Measurements from ENCODE around the gene PSMG3.

- TF ChIP-seq ZNF335 (tag by site-specific recombination; conservative IDR thresholded peaks at IDR 0.05) (no peak), ZNF792 (tag by site-specific recombination; IDR thresholded peaks at IDR 0.05) (no peak), PATZ1 (tag by site-specific recombination; IDR thresholded peaks at IDR 0.05) (no peak), REST (tag by site-specific recombination; IDR thresholded peaks at IDR 0.05) (no peak), BCL11A (tag by site-specific recombination; IDR thresholded peaks at IDR 0.05; ENCODE audit: low read depth) (no peak), ZXDB (tag by site-specific recombination; IDR thresholded peaks at IDR 0.05) (no peak), ZNF174 (tag by site-specific recombination; IDR thresholded peaks at IDR 0.05) (no peak)
- TF ChIP-seq, protein P1, sequence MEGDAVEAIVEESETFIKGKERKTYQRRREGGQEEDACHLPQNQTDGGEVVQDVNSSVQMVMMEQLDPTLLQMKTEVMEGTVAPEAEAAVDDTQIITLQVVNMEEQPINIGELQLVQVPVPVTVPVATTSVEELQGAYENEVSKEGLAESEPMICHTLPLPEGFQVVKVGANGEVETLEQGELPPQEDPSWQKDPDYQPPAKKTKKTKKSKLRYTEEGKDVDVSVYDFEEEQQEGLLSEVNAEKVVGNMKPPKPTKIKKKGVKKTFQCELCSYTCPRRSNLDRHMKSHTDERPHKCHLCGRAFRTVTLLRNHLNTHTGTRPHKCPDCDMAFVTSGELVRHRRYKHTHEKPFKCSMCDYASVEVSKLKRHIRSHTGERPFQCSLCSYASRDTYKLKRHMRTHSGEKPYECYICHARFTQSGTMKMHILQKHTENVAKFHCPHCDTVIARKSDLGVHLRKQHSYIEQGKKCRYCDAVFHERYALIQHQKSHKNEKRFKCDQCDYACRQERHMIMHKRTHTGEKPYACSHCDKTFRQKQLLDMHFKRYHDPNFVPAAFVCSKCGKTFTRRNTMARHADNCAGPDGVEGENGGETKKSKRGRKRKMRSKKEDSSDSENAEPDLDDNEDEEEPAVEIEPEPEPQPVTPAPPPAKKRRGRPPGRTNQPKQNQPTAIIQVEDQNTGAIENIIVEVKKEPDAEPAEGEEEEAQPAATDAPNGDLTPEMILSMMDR (tag by site-specific recombination; IDR thresholded peaks at IDR 0.05) = no peak
- TF ChIP-seq, protein P2, sequence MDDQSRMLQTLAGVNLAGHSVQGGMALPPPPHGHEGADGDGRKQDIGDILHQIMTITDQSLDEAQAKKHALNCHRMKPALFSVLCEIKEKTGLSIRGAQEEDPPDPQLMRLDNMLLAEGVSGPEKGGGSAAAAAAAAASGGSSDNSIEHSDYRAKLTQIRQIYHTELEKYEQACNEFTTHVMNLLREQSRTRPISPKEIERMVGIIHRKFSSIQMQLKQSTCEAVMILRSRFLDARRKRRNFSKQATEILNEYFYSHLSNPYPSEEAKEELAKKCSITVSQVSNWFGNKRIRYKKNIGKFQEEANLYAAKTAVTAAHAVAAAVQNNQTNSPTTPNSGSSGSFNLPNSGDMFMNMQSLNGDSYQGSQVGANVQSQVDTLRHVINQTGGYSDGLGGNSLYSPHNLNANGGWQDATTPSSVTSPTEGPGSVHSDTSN (CRISPR knock-in tag; IDR thresholded peaks at IDR 0.05) = no peak
These were observed 48.1 kb upstream of the PSMG3 start for GRCh38 chr7:1617957-1618356.

Data from HEK293 (cell line).